Rectal smooth muscle tissue (tissue), 1 donor: ENCODE data around the gene LBH.

ENCODE experiments used
- H3K27ac ChIP-seq: one replicate; pipeline ENCODE4 v1.7.0; 2013; ENCODE audit warnings: low read depth, low read length, inconsistent platforms
- H3K27me3 ChIP-seq: one replicate; pipeline ENCODE4 v1.7.0; 2013; ENCODE audit warnings: low read length; ENCODE audit not compliant: control insufficient read depth, insufficient read depth
- H3K36me3 ChIP-seq: one replicate; pipeline ENCODE4 v1.7.0; 2013; ENCODE audit warnings: low read length; ENCODE audit not compliant: control insufficient read depth, insufficient read depth
- H3K4me1 ChIP-seq: one replicate; pipeline ENCODE4 v1.7.0; 2013; ENCODE audit warnings: low read length; ENCODE audit not compliant: control insufficient read depth, insufficient read depth
- H3K4me3 ChIP-seq: one replicate; pipeline ENCODE4 v1.7.0; 2013; ENCODE audit warnings: low read length
- H3K9ac ChIP-seq: one replicate; pipeline ENCODE4 v1.7.0; 2013; ENCODE audit warnings: low read length

The LBH gene

GRCh38 chr2:30298302-30298701, 67.0 kb downstream of the LBH start:
- Histone ChIP-seq H3K9ac (no peak overlapping the region), H3K4me1 (peaks cover 14% of the 10 kb centered on the region), H3K27ac (no peak overlapping the region), H3K27me3 (no peaks in the 10 kb centered on the region), H3K4me3 (no peak overlapping the region), H3K36me3 (no peaks in the 10 kb centered on the region)

- peak overlapping the region; percentile 82 for H3K27ac ChIP-seq
- no peak overlapping the region for H3K4me3 ChIP-seq
- peaks cover 14% of the 10 kb centered on the region for H3K4me1 ChIP-seq
- H3K27me3 ChIP-seq, result no peaks in the 10 kb centered on the region
- H3K36me3 ChIP-seq, result no peaks in the 10 kb centered on the region
- H3K9ac ChIP-seq, result no peak overlapping the region
Measured at GRCh38 chr2:30300122-30300455, 68.8 kb downstream of the LBH start.

- Histone ChIP-seq H3K36me3 (no peaks in the 10 kb centered on the region), H3K4me1 (peaks cover 14% of the 10 kb centered on the region), H3K9ac (no peak overlapping the region), H3K27ac (peak overlapping the region; percentile 82), H3K27me3 (no peaks in the 10 kb centered on the region), H3K4me3 (no peak overlapping the region)
Measured at GRCh38 chr2:30300456-30301221, 69.3 kb downstream of the LBH start.

- H3K9ac ChIP-seq, result no peak overlapping the region
- H3K4me1 ChIP-seq, result peaks cover 14% of the 10 kb centered on the region
- no peak overlapping the region for H3K4me3 ChIP-seq
- no peaks in the 10 kb centered on the region for H3K36me3 ChIP-seq
- peak overlapping the region; percentile 82 for H3K27ac ChIP-seq
- H3K27me3 ChIP-seq, result no peaks in the 10 kb centered on the region
Measured at GRCh38 chr2:30301551-30301950, 70.2 kb downstream of the LBH start.

- H3K4me3 ChIP-seq, result no peak overlapping the region
- peaks cover 14% of the 10 kb centered on the region for H3K4me1 ChIP-seq
- no peaks in the 10 kb centered on the region for H3K36me3 ChIP-seq
- no peak overlapping the region for H3K27ac ChIP-seq
- no peaks in the 10 kb centered on the region for H3K27me3 ChIP-seq
- no peak overlapping the region for H3K9ac ChIP-seq
Measured at GRCh38 chr2:30302566-30302965, 71.2 kb downstream of the LBH start.

GRCh38 chr2:30303095-30303494, 71.8 kb downstream of the LBH start:
- no peak overlapping the region for H3K9ac ChIP-seq
- no peak overlapping the region for H3K4me3 ChIP-seq
- H3K27me3 ChIP-seq, result no peaks in the 10 kb centered on the region
- no peaks in the 10 kb centered on the region for H3K36me3 ChIP-seq
- no peak overlapping the region for H3K27ac ChIP-seq
- peaks cover 14% of the 10 kb centered on the region for H3K4me1 ChIP-seq

GRCh38 chr2:30305235-30305634, 73.9 kb downstream of the LBH start:
- no peaks in the 10 kb centered on the region for H3K27me3 ChIP-seq
- no peak overlapping the region for H3K4me3 ChIP-seq
- H3K36me3 ChIP-seq, result no peaks in the 10 kb centered on the region
- no peak overlapping the region for H3K27ac ChIP-seq
- peaks cover 7% of the 10 kb centered on the region for H3K4me1 ChIP-seq
- H3K9ac ChIP-seq, result no peak overlapping the region

- Histone ChIP-seq H3K9ac (no peak overlapping the region), H3K4me1 (no peaks in the 10 kb centered on the region), H3K27me3 (no peaks in the 10 kb centered on the region), H3K27ac (no peak overlapping the region), H3K36me3 (no peaks in the 10 kb centered on the region), H3K4me3 (no peak overlapping the region)
Measured at GRCh38 chr2:30306522-30306921, 75.2 kb downstream of the LBH start.

GRCh38 chr2:30308280-30308679, 76.9 kb downstream of the LBH start:
- Histone ChIP-seq H3K27me3 (no peaks in the 10 kb centered on the region), H3K36me3 (no peaks in the 10 kb centered on the region), H3K9ac (no peak overlapping the region), H3K27ac (no peak overlapping the region), H3K4me1 (no peaks in the 10 kb centered on the region), H3K4me3 (no peak overlapping the region)
